SK-N-SH (cell line): ENCODE measurements around the gene LILRA2. TPM values are rescaled to one million over a fixed set of nuclear protein-coding genes. Genes with fewer than 3 reads are reported as not detected.

ENCODE experiments used
- CTCF ChIA-PET: fragments of 300-600, 350-600 bp; formaldehyde crosslinking; extraction: SDS; loops from one replicate; lab custom pipeline; 2021; lab: Yijun Ruan, JAX
- POLR2A ChIA-PET: fragments of 350-600 bp; sonication (Branson Sonifier 250); formaldehyde crosslinking; extraction: SDS; loops from one replicate; lab custom pipeline; 2020; ENCODE audit warnings: antibody characterized with exemption, inconsistent platforms; lab: Yijun Ruan, JAX
- DNase-seq: peaks from one replicate; pipeline ENCODE4 v3.0.0; 2012
- H2AFZ ChIP-seq: fragments of 200-600 bp; sonication (generic); 2 replicates; pipeline ENCODE4 v1.8.1; 2016; ENCODE audit warnings: antibody characterized with exemption, mild to moderate bottlenecking, low read depth
- H3F3A ChIP-seq: fragments of 200-600 bp; sonication (generic); replicated peaks from 2 replicates; pipeline ENCODE3; 2016; ENCODE audit warnings: antibody characterized with exemption, mild to moderate bottlenecking; ENCODE audit not compliant: insufficient read depth
- H3K27ac ChIP-seq, 2 experiments: fragments of 200-500 bp in 1 of 2; fragments of 200-600 bp in 1 of 2; sonication (Bioruptor generic) in 1 of 2; sonication (generic), shearing (Covaris generic) in 1 of 2; 2 replicates each; pipeline versions ENCODE4 v1.5.1 to v1.6.1; 2014 to 2016; ENCODE audit warnings: low read depth in 2 of 2, inconsistent platforms in 1 of 2, low read length in 1 of 2, mild to moderate bottlenecking in 1 of 2, mixed read lengths in 1 of 2
- H3K27me3 ChIP-seq: fragments of 200-600 bp; sonication (generic), shearing (Covaris generic); 2 replicates; pipeline ENCODE4 v1.6.1; 2016; ENCODE audit warnings: mixed run types; ENCODE audit not compliant: insufficient read depth
- H3K36me3 ChIP-seq, 2 experiments: fragments of 200-500 bp in 1 of 2; fragments of 200-600 bp in 1 of 2; sonication (Bioruptor generic) in 1 of 2; sonication (generic) in 1 of 2; replicated peaks in 1 of 2; 2 replicates each; pipeline versions ENCODE3 to v1.5.1; 2014 to 2016; ENCODE audit warnings: low read length in 1 of 2, mild to moderate bottlenecking in 1 of 2; ENCODE audit not compliant: insufficient read depth in 2 of 2, control insufficient read depth in 1 of 2
- H3K4me1 ChIP-seq, 2 experiments: fragments of 200-500 bp in 1 of 2; fragments of 200-600 bp in 1 of 2; sonication (Bioruptor generic) in 1 of 2; sonication (generic), shearing (Covaris generic) in 1 of 2; 2 replicates each; pipeline versions ENCODE4 v1.5.1 to v1.6.1; 2014 to 2016; ENCODE audit warnings: low read depth in 1 of 2, low read length in 1 of 2, mixed run types in 1 of 2; ENCODE audit not compliant: insufficient read depth in 2 of 2, control insufficient read depth in 1 of 2
- H3K4me2 ChIP-seq: fragments of 200-600 bp; sonication (generic), shearing (Covaris generic); 2 replicates; pipeline ENCODE4 v1.6.1; 2017; ENCODE audit warnings: mixed run types
- H3K4me3 ChIP-seq, 2 experiments: fragments of 200-500 bp in 1 of 2; fragments of 200-600 bp in 1 of 2; sonication (Bioruptor generic) in 1 of 2; sonication (generic), shearing (Covaris generic) in 1 of 2; 2 replicates each; pipeline versions ENCODE4 v1.5.1 to v1.8.1; 2014 to 2016; ENCODE audit warnings: low read depth in 2 of 2, inconsistent platforms in 1 of 2, low read length in 1 of 2, mild to moderate bottlenecking in 1 of 2, mixed read lengths in 1 of 2, moderate library complexity in 1 of 2
- H3K79me2 ChIP-seq: fragments of 200-600 bp; sonication (generic); 2 replicates; pipeline ENCODE4 v1.8.1; 2017; ENCODE audit warnings: mild to moderate bottlenecking; ENCODE audit not compliant: insufficient read depth
- H3K9ac ChIP-seq: fragments of 200-600 bp; sonication (generic); 2 replicates; pipeline ENCODE4 v1.6.1; 2017; ENCODE audit warnings: mixed run types
- H3K9me2 ChIP-seq: fragments of 200-600 bp; sonication (generic); 2 replicates; pipeline ENCODE4 v1.6.1; 2017; ENCODE audit warnings: mixed run types
- H3K9me3 ChIP-seq: fragments of 200-600 bp; sonication (generic); 2 replicates; pipeline ENCODE4 v1.6.1; 2017; ENCODE audit warnings: mixed run types, mild to moderate bottlenecking, moderate library complexity
- H4K20me1 ChIP-seq: fragments of 200-600 bp; sonication (generic); 2 replicates; pipeline ENCODE4 v1.6.1; 2017; ENCODE audit warnings: mild to moderate bottlenecking, mixed run types; ENCODE audit not compliant: insufficient read depth
- EP300 ChIP-seq, 2 experiments: IDR thresholded peaks; 2 replicates each; pipeline versions ENCODE4 v1.4.0 to v1.6.1; 2012; ENCODE audit warnings: borderline replicate concordance in 1 of 2, low read depth in 1 of 2, low read length in 1 of 2
- FOSL2 ChIP-seq: IDR thresholded peaks from 2 replicates; pipeline ENCODE4 v1.4.0; 2012; ENCODE audit warnings: low read depth, mild to moderate bottlenecking, moderate library complexity, borderline replicate concordance
- GATA2 ChIP-seq: sonication (generic); formaldehyde crosslinking; IDR thresholded peaks from 2 replicates; pipeline ENCODE4 v1.5.0; 2020; ENCODE audit warnings: mild to moderate bottlenecking, missing genetic modification reagents
- JUND ChIP-seq: IDR thresholded peaks from 2 replicates; pipeline ENCODE4 v1.4.0; 2012
- MXI1 ChIP-seq: IDR thresholded peaks from 2 replicates; pipeline ENCODE4 v1.6.1; 2012; ENCODE audit warnings: mild to moderate bottlenecking, low read depth, low read length, improper control_type of control experiment
- NFIC ChIP-seq: IDR thresholded peaks from 2 replicates; pipeline ENCODE4 v1.4.0; 2012; ENCODE audit warnings: borderline replicate concordance
- NRF1 ChIP-seq: IDR thresholded peaks from 2 replicates; pipeline ENCODE4 v1.6.1; 2012; ENCODE audit warnings: low read depth, mild to moderate bottlenecking, low read length
- RCOR1 ChIP-seq: fragments of 150-350 bp; IDR thresholded peaks from 2 replicates; pipeline ENCODE4 v1.6.1; 2017; ENCODE audit warnings: antibody characterized with exemption, low read length
- TAF1 ChIP-seq: IDR thresholded peaks from 2 replicates; pipeline ENCODE4 v1.6.1; 2012; ENCODE audit warnings: low read depth, mild to moderate bottlenecking, low read length, moderate library complexity, borderline replicate concordance
- TCF12 ChIP-seq: IDR thresholded peaks from 2 replicates; pipeline ENCODE4 v1.4.0; 2012
- WGBS: methylation state at CpG from one replicate; pipeline ENCODE4 v1.1.6; 2017; ENCODE audit warnings: low lambda C conversion rate; 5-methylcytosine and 5-hydroxymethylcytosine counted together
- polyA plus RNA-seq, 3 experiments: library from polyadenylated mRNA; depleted of rRNA; stranded (reverse); fragments of >200 nt; gene quantifications; 2 replicates each; pipeline ENCODE4 v1.2.3, GENCODE V29; 2012
- TF ChIP-seq, protein P1 (sequence below): IDR thresholded peaks from 2 replicates; pipeline ENCODE4 v1.4.0; 2012; ENCODE audit warnings: low read depth
- TF ChIP-seq, protein P2 (sequence below): fragments of 150-350 bp; IDR thresholded peaks from 2 replicates; pipeline ENCODE4 v1.6.1; 2016; ENCODE audit warnings: mild to moderate bottlenecking, low read depth, low read length

LILRA2 gene
- polyA plus RNA-seq, 1 of the 3 experiments (the other 2 are of a cell fraction) = not detected

DNA sequence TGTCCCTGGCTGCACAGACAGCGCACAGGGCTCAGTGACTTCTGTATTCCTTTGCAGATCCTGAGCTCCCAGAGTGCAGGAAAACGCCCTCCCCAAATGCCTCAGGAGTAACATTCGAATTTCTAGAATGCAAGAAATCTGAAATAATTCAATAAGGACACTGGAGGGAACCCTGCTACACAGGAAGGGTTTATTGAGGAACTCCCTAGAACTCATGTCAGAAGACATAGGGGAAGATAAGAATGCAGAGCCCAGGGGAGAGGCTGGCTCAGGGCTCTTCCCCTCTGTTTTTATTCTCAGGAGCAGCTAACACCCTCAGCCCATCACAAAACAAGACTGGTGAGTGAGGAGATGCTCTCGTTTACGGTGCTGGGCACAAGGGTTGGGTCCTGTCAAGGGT, 26.6 kb downstream of the LILRA2 start (continued):
- TF ChIP-seq FOSL2 (no peak), TCF12 (no peak), TAF1 (no peak), JUND (no peak), RCOR1 (no peak)
- TF ChIP-seq, protein P1, sequence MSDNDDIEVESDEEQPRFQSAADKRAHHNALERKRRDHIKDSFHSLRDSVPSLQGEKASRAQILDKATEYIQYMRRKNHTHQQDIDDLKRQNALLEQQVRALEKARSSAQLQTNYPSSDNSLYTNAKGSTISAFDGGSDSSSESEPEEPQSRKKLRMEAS = no peak

DNA sequence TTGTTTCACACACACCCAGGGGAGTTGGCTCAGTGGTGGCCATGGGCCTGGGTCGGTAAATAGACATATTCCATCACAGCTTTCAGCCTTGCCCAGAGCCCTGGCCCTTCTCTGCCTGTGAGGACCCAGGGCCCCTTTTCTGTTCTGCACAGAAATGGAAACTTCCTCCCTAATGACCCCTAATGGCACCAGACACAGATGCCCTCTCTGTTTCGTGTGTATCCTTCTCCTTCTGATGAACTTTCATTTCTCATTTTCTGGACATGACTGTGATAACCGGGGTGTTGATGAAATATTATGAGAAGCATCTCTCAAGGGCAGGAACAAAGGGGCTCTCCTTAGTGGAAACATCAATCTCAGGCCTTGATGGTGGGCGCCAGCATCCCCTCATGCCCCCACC, 32.6 kb downstream of the LILRA2 start:
- 1% methylated on average over 4 of the region's 4 CpGs for WGBS
- H3K27me3 ChIP-seq = peaks cover 10% of the 10 kb centered on the region
- POLR2A ChIA-PET = no interaction called here
- H3K9me3 ChIP-seq = peaks cover 9% of the 10 kb centered on the region; the same call in 1 of the 2 replicates
- no peak overlapping the region for H2AFZ ChIP-seq
- H3K4me2 ChIP-seq = no peak overlapping the region
- no peaks in the 10 kb centered on the region for H3F3A ChIP-seq
- no peak overlapping the region for H3K9ac ChIP-seq
- H3K4me1 ChIP-seq = no peaks in the 10 kb centered on the region
- TF ChIP-seq MXI1 (no peak), NFIC (no peak)
- TF ChIP-seq, protein P2, sequence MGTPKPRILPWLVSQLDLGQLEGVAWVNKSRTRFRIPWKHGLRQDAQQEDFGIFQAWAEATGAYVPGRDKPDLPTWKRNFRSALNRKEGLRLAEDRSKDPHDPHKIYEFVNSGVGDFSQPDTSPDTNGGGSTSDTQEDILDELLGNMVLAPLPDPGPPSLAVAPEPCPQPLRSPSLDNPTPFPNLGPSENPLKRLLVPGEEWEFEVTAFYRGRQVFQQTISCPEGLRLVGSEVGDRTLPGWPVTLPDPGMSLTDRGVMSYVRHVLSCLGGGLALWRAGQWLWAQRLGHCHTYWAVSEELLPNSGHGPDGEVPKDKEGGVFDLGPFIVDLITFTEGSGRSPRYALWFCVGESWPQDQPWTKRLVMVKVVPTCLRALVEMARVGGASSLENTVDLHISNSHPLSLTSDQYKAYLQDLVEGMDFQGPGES = no peak
- DNase-seq = no peak
- H3K27ac ChIP-seq = no peak overlapping the region
- no peak overlapping the region for H3K4me3 ChIP-seq
- no peaks in the 10 kb centered on the region for H3K9me2 ChIP-seq
- H3K36me3 ChIP-seq = no peaks in the 10 kb centered on the region
- H3K79me2 ChIP-seq = no peaks in the 10 kb centered on the region
- no peaks in the 10 kb centered on the region for H4K20me1 ChIP-seq
- CTCF ChIA-PET = no interaction called here

DNA sequence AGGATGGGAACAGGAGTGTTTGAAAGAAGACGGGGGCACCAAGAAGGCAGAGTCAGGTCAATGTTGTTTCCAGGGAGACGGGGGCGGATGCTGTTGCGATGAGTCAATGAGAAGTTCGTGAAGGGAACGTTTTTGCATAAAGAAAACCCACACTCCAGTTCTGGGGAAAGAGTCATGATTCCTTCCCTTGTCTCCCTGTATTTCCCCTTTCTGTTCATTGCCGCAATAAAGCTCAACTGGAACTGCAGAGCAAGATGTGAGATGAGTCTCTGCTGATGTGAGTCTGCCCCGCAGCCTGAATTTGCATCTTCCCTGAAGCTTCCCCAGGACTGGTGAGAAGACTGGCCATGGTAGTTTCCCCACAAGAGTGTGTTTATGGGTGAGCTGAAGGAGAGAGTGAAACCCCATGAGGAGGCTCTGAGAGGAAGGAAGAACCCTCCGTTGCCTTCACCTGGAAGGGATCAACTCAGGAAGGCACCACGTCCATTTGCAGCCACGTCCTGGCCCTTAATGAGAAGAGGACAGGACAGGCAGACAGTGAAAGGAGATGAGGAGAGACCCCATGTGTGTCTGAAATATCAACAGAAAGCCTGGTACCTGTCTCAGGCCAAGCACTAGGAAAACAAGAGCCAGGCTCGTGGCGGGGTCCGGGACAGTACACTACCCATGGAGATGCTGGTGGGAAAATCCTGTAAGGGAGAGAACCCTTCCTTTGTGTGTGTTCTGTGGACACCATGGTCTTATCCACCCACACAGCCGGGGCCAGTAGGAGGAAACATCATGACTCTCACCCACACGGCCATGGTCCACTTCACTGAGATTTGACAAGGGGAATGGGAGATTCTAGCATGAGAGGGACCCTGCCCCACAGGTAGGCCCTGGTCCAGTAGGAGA, 33.5 kb downstream of the LILRA2 start:
- H4K20me1 ChIP-seq = no peaks in the 10 kb centered on the region
- WGBS = 3% methylated on average over 16 of the region's 16 CpGs

More for the DNA sequence above, 33.5 kb downstream of the LILRA2 start:
- Histone ChIP-seq H2AFZ (no peak overlapping the region), H3K79me2 (no peaks in the 10 kb centered on the region), H3K4me2 (no peak overlapping the region), H3K9ac (no peak overlapping the region), H3K27ac (no peak overlapping the region), H3F3A (no peaks in the 10 kb centered on the region), H3K4me3 (no peak overlapping the region), H3K27me3 (peaks cover 10% of the 10 kb centered on the region), H3K36me3 (no peaks in the 10 kb centered on the region), H3K9me3 (peaks cover 9% of the 10 kb centered on the region; the same call in 1 of the 2 replicates), H3K9me2 (no peaks in the 10 kb centered on the region), H3K4me1 (no peaks in the 10 kb centered on the region)
- TF ChIP-seq NFIC (no peak), NRF1 (no peak), EP300 (IDR thresholded peaks at IDR 0.05; ENCODE audit: borderline replicate concordance in 1 of 2, low read depth in 1 of 2, low read length in 1 of 2) (no peak), GATA2 (CRISPR knock-in tag) (no peak)
- no peak for DNase-seq
- ChIA-PET POLR2A (no interaction called here), CTCF (no interaction called here)
